RPMI7951 (cell line): ENCODE results near the gene TGM1. TPM values are rescaled to one million over a fixed set of nuclear protein-coding genes. Genes with fewer than 3 reads are reported as not detected.
A peak's percentile ranks its signal among the peaks of the same experiment; 100 is the strongest.

Experiments
- DNase-seq: peaks from one replicate; pipeline ENCODE4 v3.0.0-alpha.2; 2012; ENCODE audit warnings: low read depth
- total RNA-seq: library from RNA; depleted of rRNA; stranded (reverse); fragments of >200 nt; shearing (Covaris generic); gene quantifications from 2 replicates; pipeline ENCODE4 v1.2.3, GENCODE V29; 2014; rRNA removed

The TGM1 gene
- total RNA-seq = 0.60 and 0.78 TPM in 2 replicates

DNA sequence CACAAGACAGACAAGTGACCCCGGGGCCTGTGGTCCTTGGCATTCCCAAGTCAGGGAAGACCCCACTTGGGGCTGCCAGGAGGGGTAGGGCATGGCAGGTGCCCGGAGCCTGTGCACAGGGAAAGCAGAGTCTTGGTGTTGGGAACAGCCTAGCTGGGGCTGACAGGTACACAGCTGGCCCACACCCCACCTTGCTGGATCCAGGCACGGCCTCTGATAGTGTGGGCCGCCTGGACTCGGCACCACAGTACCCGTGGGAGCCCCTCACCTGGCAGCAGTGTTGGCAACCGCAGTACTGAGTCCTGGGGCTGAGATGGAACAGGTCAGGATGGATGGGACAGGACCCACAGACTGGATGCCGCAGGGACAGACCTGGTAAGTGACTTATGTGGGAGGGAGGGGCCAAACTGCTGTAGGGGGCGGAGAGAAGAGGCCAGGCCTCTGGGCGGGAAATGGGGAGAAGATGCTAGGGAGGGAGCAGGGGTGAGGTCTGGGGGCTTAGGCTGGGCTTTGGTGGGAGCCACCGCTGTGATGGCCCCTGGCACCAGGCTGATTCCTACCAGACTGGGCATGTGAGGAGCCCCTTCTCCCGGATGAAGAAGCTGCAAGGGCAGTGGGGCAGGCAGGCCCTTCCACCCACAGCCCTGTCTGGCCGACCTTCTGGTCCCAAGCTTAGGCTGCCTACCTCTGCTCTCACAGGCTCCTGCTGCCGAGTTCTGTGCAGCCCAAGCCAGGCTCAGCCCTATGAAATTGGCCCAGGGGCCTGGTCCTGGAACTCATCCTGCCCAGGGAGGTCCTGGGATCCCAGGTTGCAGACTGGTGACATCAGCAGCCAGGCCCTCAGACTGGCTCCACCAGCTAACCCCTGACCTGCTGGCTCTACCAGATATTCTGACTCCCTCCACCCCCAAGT is at the start of gene TGM1:
TSS of gene TGM1 (minus strand) at position 357 of the 913 bp plus-strand sequence. CDS start 825 bp downstream, outside the sequence.
- DNase-seq = no peak

DNA sequence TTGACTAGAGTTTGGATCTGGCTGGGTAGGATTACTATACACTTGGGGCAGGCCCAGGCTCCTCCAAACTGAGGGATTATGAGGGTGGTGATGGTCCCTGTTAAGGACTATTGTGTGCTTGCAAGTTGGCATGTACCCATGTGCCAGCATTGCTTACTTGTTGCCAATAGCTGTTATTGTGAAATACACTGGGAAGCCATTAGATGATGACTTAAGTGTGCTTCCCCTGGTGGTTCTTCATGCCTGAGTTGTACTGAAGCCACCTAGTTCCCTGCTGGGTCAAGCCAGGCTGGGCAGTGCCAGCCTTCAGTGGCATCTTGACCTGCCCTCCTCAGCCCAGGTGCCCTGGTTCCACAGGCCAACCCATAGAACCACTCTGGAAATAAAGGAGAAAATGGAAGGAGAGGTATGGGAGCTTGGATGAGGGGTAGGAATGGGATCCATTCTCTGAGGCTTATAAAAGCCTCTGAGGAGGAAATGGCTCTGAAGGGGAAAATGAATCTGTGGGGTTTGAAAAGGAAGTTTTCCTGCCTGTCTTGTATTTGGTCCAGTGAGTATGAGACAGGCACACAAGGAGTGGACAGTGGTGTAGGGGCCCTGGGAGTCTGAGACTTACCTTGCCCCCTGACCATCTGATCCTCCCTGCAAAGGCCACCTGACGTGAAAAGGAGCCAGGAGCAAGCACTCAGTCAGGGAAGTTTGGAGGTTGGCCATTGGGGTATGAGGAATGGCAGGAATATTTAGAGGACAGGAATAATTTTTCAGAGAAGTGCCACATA is 49.0 kb upstream of the TGM1 start:
- no peak for DNase-seq

DNA sequence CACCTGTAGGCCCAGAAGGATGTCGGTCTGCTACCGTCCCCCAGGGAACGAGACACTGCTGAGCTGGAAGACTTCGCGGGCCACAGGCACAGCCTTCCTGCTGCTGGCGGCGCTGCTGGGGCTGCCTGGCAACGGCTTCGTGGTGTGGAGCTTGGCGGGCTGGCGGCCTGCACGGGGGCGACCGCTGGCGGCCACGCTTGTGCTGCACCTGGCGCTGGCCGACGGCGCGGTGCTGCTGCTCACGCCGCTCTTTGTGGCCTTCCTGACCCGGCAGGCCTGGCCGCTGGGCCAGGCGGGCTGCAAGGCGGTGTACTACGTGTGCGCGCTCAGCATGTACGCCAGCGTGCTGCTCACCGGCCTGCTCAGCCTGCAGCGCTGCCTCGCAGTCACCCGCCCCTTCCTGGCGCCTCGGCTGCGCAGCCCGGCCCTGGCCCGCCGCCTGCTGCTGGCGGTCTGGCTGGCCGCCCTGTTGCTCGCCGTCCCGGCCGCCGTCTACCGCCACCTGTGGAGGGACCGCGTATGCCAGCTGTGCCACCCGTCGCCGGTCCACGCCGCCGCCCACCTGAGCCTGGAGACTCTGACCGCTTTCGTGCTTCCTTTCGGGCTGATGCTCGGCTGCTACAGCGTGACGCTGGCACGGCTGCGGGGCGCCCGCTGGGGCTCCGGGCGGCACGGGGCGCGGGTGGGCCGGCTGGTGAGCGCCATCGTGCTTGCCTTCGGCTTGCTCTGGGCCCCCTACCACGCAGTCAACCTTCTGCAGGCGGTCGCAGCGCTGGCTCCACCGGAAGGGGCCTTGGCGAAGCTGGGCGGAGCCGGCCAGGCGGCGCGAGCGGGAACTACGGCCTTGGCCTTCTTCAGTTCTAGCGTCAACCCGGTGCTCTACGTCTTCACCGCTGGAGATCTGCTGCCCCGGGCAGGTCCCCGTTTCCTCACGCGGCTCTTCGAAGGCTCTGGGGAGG is 47.9 kb upstream of the TGM1 start, which contains the start of gene LTB4R:
TSS of gene LTB4R (plus strand) at position 857 of the 959 bp plus-strand sequence. CDS start 4,150 bp downstream, outside the sequence.
- no peak for DNase-seq

DNA sequence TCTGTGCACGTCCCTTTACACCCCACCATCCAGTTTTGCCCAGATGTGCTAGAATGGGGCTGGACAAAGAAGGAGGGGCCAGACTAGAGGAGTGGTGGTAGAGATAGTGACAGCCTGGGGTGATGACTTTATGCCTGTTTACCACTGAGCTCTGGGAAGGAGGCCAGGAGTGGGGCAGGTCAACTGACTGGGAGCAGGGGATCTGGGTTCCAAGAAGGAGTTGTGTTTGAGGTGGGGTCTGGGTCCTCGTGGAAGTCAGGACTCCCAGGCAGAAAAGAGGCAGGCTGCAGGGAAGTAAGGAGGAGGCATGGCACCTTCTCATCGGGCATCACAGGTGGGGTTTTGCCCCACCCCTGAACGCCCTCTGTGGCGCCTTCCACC is 47.3 kb upstream of the TGM1 start:
- DNase-seq = no peak

DNA sequence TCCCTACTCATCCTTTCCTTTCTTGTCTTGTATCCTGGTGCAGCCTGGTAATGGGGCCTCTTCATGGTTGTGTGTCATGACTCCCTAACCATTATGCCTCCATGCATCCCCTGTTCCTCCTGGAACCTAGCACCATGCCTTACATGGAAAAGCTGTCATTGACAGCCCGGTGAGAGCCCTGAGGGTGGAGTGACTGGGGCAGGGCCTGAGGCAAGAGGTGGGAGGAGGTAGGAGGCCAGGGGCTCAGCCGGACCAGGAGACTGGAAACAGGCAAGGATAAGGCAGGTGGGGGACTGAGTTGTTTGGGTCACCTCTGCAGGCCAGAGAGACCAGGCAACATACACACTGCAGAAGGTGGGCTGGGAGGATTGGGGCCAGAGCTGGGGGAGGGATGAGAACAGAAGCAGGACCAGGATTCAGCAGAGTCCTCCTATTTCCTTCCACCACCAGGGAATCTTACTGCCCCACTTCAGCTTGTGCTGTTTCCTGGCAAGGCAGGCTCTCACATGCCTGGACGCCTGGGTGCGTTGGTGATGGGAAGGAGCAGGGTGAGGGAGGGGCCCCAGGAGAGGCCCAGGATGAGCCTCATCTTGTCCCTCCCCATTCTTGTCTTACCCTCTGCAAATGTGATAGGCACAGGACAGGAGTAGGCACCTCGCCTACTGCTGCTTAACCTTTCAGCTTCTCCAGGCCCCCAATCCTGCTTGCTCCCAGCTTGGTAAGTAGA is 46.7 kb upstream of the TGM1 start, which contains the start of gene LTB4R2:
TSS of gene LTB4R2 (plus strand) at position 603 of the 727 bp plus-strand sequence. CDS start 525 bp downstream, outside the sequence.
- DNase-seq = no peak

DNA sequence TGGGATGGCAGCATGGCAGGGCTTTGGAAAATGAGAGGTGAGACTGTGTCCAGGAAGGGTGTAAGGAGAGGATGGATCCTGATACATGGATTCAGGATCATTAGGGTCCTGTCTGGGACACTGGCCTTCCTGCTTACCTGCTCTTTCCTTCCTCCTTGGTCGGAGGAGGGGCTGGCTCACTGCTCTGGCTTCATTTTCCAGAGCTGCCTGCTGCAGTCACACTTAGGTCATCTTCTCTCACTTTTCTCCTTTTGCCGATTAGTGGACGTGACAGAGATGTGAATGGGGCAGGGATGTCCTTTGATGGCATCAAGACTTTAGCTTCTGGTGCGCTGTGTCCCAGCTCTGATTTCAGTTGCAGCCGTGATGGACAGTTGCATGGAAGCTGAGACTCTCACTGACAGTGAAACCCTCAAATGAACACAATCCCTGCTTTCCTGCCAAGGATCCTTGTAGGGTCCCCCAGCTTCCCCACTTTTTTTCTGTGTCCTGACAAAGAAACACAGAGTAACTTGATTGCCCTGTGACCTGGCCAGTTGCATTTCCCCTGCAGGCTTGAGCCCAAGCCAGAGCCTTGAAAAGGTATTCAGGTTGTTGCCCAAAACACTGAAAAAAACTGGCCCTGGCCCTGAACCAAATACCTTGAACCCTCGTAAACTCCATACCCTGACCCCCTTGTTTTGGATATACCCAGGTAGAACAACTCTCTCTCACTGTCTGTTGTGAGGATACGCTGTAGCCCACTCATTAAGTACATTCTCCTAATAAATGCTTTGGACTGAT is 45.6 kb upstream of the TGM1 start:
- no peak for DNase-seq

DNA sequence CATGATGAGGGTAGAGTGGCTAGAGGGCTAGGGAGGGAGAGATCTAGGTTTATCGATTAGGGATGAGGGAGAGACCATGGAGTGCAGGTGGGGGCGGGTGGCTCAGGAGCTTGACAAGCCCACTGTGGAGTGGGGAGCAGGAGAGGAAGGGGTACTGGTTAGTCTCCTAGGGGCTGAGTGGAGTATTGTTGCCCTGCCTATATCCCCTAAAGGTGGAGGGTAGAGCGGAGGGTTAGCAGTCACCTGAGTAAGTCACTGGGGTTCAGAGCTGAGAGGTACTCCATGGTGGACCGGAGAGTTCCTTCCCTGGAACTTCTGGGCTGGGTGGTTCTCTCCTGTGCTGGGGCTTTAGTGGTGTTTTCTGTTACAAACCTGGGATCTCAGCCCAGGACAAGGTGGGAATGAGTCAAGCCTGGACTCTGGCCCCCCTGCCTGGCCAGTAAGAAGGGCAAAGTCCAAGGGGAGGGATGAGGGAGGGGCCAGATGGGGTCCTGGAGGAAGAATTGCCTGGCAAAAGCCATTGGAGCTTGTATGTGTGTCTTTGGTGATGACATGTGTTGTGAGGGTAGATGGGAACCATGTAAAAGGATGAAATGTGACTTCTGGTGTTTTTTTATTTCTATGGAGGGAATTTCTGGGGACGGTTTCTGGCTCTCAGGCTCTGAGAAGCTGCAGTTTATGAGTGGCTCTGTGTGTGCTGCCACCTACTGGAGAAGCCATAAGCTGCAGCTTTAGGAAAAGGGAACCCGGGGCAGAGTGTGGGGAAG is 44.8 kb upstream of the TGM1 start, which contains the start of gene CIDEB:
TSS of gene CIDEB (minus strand) at position 403 of the 767 bp plus-strand sequence. CDS start at position 284, 119 bp downstream.
- peak; percentile 53 for DNase-seq

DNA sequence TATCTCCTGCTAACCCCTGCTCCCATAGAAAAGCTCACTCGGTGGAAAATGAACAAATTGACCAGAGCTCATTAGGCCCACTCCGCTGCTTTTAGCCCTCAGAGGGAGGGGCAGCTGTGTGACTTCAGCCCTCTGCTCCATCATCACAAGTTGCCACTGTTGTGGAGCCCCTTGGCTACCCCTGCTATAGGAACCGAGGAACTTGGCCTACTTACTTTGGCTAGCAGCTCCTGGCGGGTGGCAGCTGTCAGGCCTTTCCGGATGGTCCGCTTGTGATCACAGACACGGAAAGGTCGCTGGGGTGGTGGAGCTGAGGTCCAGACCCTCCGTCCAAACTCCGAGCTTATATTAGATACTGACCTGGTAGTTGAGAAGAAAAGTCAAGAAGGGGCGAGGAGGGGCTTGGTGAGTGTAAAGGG is 44.2 kb upstream of the TGM1 start:
- DNase-seq = no peak

DNA sequence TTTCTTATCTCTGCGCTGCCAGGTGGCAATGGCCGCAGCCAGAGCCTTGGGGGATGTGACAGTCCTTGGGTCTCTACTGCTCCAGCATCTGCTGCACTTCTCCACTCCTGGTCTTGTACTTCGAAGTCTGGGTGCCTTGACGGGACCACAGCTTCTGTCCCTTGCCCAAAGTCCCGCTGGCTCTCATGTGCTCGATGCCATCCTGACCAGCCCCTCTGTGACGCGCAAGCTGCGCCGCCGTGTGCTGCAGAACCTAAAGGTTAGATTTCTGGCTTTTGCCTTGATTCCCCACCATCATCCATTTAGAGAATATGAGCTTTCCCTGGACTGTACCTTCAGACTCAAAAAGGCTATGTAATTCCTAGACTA is 41.0 kb upstream of the TGM1 start:
- no peak for DNase-seq

DNA sequence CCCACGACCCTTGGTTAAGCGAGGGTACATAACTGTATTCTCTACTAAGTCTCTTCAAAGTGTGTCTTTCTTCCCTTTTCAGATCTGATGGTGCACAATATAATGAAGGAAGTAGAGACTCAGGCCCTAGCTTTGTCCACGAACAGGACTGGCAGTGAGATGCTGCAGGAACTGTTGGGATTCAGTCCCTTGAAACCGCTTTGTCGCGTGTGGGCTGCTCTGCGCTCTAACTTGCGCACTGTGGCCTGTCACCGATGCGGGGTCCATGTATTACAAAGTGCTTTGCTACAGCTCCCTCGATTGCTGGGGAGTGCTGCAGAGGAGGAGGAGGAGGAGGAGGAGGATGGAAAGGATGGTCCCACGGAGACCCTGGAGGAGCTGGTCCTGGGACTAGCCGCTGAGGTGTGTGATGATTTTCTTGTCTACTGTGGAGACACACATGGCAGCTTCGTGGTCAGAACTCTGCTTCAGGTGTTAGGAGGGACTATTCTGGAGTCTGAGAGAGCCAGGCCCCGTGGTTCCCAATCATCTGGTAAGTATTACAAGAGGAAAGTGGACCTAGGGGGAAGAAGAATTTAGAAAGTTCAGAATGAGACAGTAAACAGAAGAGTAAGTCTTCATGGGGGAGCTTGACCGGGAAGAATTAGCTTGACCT is 37.5 kb upstream of the TGM1 start:
- DNase-seq = no peak

DNA sequence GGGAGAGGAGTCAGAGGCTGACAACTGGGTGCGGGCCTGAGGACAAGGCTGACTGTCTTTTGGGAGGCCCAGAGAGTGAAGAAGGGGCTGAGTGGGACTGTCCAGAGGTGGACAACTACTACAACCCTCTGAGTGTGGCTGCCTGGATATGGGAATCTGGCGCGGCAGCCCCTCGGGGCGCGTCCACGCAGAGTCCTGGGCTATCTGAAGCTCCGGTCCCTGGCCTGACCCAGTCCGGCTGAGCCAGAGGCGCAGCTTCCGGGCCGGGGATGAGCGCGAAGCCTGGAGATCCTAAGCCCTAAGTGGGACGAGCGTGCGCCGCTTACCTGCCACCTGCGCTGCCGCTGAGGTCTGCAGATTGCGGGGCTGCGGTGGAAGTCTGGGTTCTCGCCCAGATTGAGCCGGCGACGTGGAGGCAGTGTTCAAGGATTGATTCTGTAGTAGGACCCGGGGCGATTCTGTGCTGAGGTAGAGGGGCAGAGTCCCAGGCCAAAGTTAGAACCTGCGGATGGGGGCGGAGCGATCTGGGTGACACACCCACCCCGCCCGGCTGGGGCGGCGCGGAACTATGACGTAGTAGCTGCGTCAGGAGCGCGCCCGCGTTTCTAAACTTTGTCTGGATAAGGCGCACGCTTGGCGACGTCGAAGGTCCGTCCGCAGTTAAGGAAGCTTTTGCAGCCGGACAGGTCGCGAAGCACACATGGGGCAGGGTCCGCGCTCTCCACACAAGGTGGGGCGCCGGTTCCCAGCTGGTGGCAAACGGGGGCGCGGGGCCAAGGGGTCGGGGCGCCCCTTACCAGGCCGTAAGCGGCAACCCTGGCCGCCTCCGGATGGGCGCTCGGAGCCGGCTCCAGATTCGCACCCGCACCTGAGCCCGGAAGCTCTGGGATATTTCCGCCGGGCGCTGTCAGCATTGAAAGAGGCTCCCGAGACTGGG is 36.5 kb upstream of the TGM1 start, which contains the start of the genes DHRS1 and NOP9:
TSS of gene DHRS1 (minus strand) at position 526 of the 937 bp plus-strand sequence. CDS start 674 bp downstream, outside the sequence.
TSS of gene NOP9 (plus strand) at position 596 of the 937 bp plus-strand sequence. CDS start at position 701, 105 bp downstream.
- peak; percentile 82 for DNase-seq

DNA sequence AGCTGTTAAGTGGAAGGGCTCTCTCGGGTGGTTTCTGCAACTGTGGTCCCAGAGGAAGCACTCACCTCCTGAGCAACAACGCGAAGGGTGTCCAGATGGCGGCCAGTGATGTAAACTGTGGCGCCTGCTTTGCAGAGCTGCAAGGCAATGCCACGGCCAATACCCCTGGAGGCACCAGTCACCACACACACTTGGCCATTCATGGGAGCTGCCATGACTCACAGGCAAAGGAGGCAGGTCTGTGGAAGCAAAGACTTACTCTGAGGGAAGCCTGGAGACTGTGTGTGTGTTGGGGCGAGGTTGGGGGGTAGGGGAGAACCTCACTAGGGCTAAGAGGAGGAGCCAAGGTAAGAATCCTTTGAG is 35.9 kb upstream of the TGM1 start:
- peak; percentile 93 for DNase-seq

DNA sequence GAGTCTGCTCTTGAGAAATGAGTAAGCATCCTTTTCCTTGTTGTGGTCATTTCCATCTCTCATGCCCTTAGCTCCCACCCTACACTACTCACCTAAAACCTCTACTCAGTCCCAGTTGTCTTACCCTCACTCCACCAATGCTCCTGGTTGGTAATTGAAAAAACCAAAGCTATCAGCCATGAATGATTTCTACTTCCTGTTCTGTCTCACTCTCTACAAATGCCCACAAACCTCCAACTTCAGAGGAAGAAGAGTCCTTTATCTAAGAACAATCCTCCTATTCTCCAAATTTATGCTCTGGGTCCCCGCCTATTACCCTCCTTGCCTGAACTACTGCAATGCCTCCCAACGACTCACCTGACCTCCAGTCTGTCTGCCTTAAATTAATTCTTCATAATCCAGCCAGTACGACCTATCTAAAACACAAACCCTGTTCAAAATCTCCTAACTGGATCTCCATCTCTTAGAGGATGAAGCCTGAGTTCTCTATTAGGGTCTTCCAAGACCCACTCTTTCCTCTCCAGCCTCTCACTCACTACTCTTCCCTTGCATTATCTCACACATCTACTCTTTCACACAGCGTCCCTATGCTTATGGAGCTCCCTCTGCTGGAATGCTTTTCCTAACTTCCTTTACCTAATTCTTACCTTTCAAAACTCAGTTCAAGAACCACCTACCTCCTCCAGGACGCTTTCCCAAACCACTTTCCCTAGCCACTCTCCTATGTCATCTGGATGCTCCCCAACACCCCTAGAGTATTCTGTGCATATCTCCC is 34.4 kb upstream of the TGM1 start:
- no peak for DNase-seq

DNA sequence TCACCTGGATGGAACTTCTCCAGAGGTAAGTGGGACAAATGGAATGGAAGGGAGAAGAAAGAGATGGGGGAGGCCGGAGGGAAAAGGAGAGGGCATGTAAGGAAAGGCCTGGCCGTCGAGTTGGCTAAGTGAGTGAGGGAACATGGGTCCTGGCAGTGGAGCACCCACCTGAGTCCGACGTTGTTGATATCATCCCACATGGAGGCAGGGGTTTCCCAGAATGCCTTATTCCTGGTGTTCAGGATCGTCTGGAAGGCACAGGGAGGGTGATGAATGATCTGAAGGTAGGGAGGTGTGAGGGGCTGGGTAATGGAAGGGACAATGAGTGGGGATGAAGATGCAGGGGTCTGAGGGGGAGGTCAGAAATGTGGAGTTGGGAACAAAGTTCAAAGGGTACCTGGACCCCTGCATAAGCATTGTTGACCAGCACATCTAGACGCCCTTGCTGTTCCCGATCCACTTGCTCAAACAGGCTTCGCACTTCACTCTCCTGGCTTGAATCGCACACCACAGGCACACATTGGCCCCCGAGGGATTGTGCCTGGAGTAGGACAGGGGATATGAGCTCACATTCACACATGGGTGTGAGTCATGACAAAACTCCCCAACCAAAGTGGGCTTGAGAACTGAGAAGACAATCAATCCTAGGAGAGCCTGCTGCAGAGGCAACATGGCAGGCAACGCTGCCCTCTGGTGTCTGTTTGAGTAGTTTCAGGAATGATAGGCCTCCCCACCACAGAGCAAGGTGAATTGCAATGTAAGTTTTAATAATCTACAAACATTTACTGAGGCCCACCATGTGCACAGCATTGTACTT is 33.6 kb upstream of the TGM1 start:
- peak; percentile 86 for DNase-seq

DNA sequence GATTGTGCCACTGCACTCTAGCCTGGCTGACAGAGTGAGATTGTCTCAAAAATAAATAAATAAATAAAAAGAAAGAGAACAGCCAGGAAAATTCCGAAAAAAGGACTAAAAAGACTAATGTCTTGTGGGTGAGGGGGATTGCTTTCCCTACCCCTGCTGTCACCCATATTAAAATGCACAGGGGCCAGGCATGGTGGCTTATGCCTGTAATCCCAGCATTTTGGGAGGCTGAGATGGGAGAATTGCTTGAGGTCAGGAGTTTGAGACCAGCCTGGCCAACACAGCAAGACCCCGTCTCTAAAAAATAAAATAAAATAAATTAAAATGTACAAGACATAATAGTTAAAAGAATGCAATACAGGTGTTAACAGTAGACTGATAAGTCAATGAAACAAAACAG is 30.5 kb upstream of the TGM1 start:
- DNase-seq = no peak
